Neutrophil (primary cell): ENCODE measurements around the gene TSSK6.

ENCODE experiments used
- H3K27ac ChIP-seq: fragments of 200-600 bp; sonication (generic); 2 replicates; pipeline ENCODE4 v1.5.1; 2016; ENCODE audit warnings: mild to moderate bottlenecking, moderate library complexity
- H3K27me3 ChIP-seq: fragments of 200-600 bp; sonication (generic); 2 replicates; pipeline ENCODE4 v1.6.0; 2016; ENCODE audit warnings: mild to moderate bottlenecking
- H3K36me3 ChIP-seq: fragments of 200-600 bp; sonication (generic); 2 replicates; pipeline ENCODE4 v1.5.1; 2017
- H3K4me1 ChIP-seq, 2 experiments: fragments of 200-600 bp in 1 of 2; sonication (generic) in 1 of 2; 1 replicate in 1 of 2; 2 replicates in 1 of 2; pipeline versions ENCODE4 v1.5.1 to v1.6.1; 2013 to 2016; ENCODE audit warnings: low read depth in 1 of 2, low read length in 1 of 2, mild to moderate bottlenecking in 1 of 2, moderate library complexity in 1 of 2; ENCODE audit not compliant: control insufficient read depth in 1 of 2, insufficient read depth in 1 of 2
- H3K4me3 ChIP-seq, 2 experiments: fragments of 200-600 bp in 1 of 2; sonication (generic) in 1 of 2; 1 replicate in 1 of 2; 2 replicates in 1 of 2; pipeline ENCODE4 v1.5.1; 2013 to 2016; ENCODE audit warnings: low read depth in 1 of 2, low read length in 1 of 2, mild to moderate bottlenecking in 1 of 2, moderate library complexity in 1 of 2
- H3K9me3 ChIP-seq: fragments of 200-600 bp; sonication (generic); 2 replicates; pipeline ENCODE4 v1.5.1; 2016
- CTCF ChIP-seq: fragments of 200-600 bp; sonication (generic); IDR thresholded peaks from 2 replicates; pipeline ENCODE4 v1.5.1; 2016; ENCODE audit warnings: antibody characterized with exemption

The TSSK6 gene

GRCh38 chr19:19543640-19544039 lies 28.3 kb upstream of the TSSK6 start:
- Histone ChIP-seq H3K4me1 (peaks cover 33 to 39% of the 10 kb centered on the region in 2 experiments), H3K9me3 (no peaks in the 10 kb centered on the region), H3K36me3 (no peaks in the 10 kb centered on the region), H3K4me3 (no peak overlapping the region), H3K27me3 (peaks cover 27% of the 10 kb centered on the region), H3K27ac (no peak overlapping the region)
- no peak for TF ChIP-seq CTCF

DNA sequence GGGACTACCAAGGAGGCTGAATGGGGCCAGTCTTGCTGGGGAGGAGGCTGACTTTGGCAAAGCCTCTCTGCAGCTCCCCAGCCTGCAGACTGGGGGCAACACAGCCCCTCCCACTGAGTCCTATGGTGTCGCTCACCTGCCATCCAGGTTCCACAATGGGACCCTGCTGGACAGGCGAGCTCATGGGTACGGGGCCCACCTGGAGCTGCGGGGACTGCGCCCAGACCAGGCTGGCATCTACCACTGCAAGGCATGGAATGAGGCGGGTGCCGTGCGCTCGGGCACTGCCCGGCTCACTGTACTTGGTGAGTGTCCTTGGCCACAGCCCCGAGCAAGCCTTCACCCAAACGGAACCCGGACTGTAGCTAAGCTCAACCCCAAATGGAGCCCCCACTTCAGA lies 27.8 kb upstream of the TSSK6 start:
- TF ChIP-seq CTCF = no peak
- H3K9me3 ChIP-seq = no peaks in the 10 kb centered on the region
- H3K36me3 ChIP-seq = no peaks in the 10 kb centered on the region
- peaks cover 32% of the 10 kb centered on the region for H3K27me3 ChIP-seq
- H3K4me3 ChIP-seq = no peak overlapping the region
- H3K4me1 ChIP-seq = peaks cover 39 to 44% of the 10 kb centered on the region in 2 experiments
- H3K27ac ChIP-seq = peak overlapping the region; percentile 69

- no peaks in the 10 kb centered on the region for H3K9me3 ChIP-seq
- TF ChIP-seq CTCF = peak; percentile 9
- H3K27me3 ChIP-seq = peaks cover 38% of the 10 kb centered on the region
- peak overlapping the region; percentile 69 for H3K27ac ChIP-seq
- peaks cover 43 to 46% of the 10 kb centered on the region in 2 experiments for H3K4me1 ChIP-seq
- no peaks in the 10 kb centered on the region for H3K36me3 ChIP-seq
- peak overlapping the region; percentile 37 to 49 for H3K4me3 ChIP-seq
Measured at GRCh38 chr19:19542507-19542906, 27.2 kb upstream of the TSSK6 start.

GRCh38 chr19:19541616-19542015 lies 26.3 kb upstream of the TSSK6 start:
- Histone ChIP-seq H3K36me3 (no peaks in the 10 kb centered on the region), H3K4me3 (peak overlapping the region in 1 of 2 experiments; percentile 62), H3K27me3 (peaks cover 47% of the 10 kb centered on the region), H3K27ac (no peak overlapping the region), H3K4me1 (peaks cover 43 to 46% of the 10 kb centered on the region in 2 experiments), H3K9me3 (no peaks in the 10 kb centered on the region)
- TF ChIP-seq CTCF = no peak

DNA sequence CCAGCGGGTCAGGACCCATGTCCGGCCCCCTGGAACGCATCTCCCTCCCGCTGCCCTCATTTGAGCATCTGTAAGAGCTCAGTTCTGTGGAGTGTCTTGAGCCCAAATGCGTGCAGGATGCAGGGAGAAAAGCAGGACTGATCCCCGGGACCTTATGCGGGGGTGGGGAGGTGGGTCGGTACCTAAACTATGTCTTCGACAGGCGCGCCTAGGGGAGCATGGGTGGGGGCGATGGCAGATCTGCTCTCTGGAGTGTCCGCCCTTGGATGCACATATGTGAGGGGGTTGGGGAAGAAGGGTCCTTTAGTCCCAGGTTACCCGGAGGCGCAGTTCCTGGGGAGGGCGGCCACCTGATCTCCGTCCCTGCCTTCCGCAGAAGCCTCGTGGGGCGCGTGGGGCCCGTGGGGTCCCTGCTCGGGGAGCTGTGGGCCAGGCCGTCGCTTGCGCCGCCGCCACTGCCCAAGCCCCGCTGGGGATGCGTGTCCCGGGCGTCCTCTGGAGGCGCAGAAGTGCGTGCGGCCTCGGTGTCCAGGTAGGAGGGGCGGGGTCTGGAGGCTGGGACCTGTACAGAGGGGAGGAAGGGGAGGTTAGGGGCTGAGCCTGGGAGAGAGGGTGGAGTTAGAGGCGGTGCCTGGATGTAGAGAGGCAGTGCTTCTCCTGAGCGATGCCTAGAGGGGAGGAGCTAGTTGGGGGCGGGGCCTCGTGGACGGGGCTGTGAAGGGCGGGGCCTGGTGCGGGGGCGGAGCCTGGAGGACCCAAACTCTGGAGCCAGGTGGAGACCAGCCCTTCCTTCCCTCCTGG lies 25.6 kb upstream of the TSSK6 start:
- no peak for TF ChIP-seq CTCF
- peaks cover 52% of the 10 kb centered on the region for H3K27me3 ChIP-seq
- peak overlapping the region; percentile 62 to 64 for H3K4me3 ChIP-seq
- peak overlapping the region; percentile 44 for H3K27ac ChIP-seq
- H3K4me1 ChIP-seq = peaks cover 43 to 46% of the 10 kb centered on the region in 2 experiments
- no peaks in the 10 kb centered on the region for H3K9me3 ChIP-seq
- H3K36me3 ChIP-seq = no peaks in the 10 kb centered on the region
